H1 (cell line): ENCODE results near the gene PTGDS. TPM values are rescaled to one million over a fixed set of nuclear protein-coding genes. Genes with fewer than 3 reads are reported as not detected.

Experiments used
- CTCF ChIA-PET: fragments of 300-600 bp; sonication (Branson Sonifier 250); formaldehyde crosslinking; loops from one replicate; lab custom pipeline; 2021; ENCODE audit not compliant: partially characterized antibody; lab: Charles Lee
- POLR2A ChIA-PET: fragments of 300-600 bp; sonication (Branson Sonifier 250); formaldehyde crosslinking; loops from one replicate; lab custom pipeline; 2021; ENCODE audit warnings: inconsistent platforms; ENCODE audit not compliant: partially characterized antibody; lab: Charles Lee
- DNase-seq, 2 experiments: peaks; one replicate each; pipeline versions ENCODE4 v3.0.0 to v3.0.0-alpha.2; 2010 to 2022; ENCODE audit warnings: low spot score in 2 of 2, low read depth in 1 of 2, mixed read lengths in 1 of 2
- FAIRE-seq: peaks from 2 replicates; lab custom pipeline; 2011; peaks lifted over from hg19 to GRCh38; lab: Jason Lieb, UNC
- H2AFZ ChIP-seq: 2 replicates; pipeline ENCODE4 v1.8.1; 2012; ENCODE audit warnings: low read length, inconsistent platforms
- H2AK5ac ChIP-seq: 2 replicates; pipeline ENCODE4 v1.6.1; 2013; ENCODE audit warnings: low read depth, low read length
- H2BK120ac ChIP-seq: replicated peaks from 2 replicates; pipeline ENCODE3; 2013; ENCODE audit warnings: low read depth, low read length, inconsistent platforms
- H2BK12ac ChIP-seq: 2 replicates; pipeline ENCODE4 v1.6.1; 2013; ENCODE audit warnings: low read depth, low read length
- H2BK15ac ChIP-seq: 2 replicates; pipeline ENCODE4 v1.6.1; 2013; ENCODE audit warnings: low read length
- H2BK20ac ChIP-seq: 2 replicates; pipeline ENCODE4 v1.6.1; 2013; ENCODE audit warnings: low read length
- H2BK5ac ChIP-seq: 2 replicates; pipeline ENCODE4 v1.6.1; 2013; ENCODE audit warnings: low read depth, low read length
- H3K14ac ChIP-seq: 2 replicates; pipeline ENCODE4 v1.6.1; 2013; ENCODE audit warnings: inconsistent platforms; ENCODE audit not compliant: insufficient read length
- H3K18ac ChIP-seq: 2 replicates; pipeline ENCODE4 v1.6.1; 2013; ENCODE audit warnings: low read length; ENCODE audit errors: extremely low read depth
- H3K23ac ChIP-seq: 2 replicates; pipeline ENCODE4 v1.6.1; 2013; ENCODE audit warnings: inconsistent platforms; ENCODE audit not compliant: insufficient read length
- H3K23me2 ChIP-seq: 2 replicates; pipeline ENCODE4 v1.6.1; 2013; ENCODE audit warnings: low read depth, low read length
- H3K27ac ChIP-seq: 2 replicates; pipeline ENCODE4 v1.6.1; 2011; ENCODE audit warnings: low read depth, low read length, inconsistent platforms
- H3K27me3 ChIP-seq, 4 experiments: replicated peaks in 1 of 4; 1 replicate in 1 of 4; 2 replicates in 3 of 4; pipeline versions ENCODE4 v1.6.1 to v1.8.1; 2011 to 2013; ENCODE audit warnings: low read length in 3 of 4, mild to moderate bottlenecking in 3 of 4, inconsistent platforms in 2 of 4, mixed read lengths in 2 of 4, moderate library complexity in 1 of 4; ENCODE audit not compliant: control insufficient read depth in 3 of 4, insufficient read depth in 3 of 4; ENCODE audit errors: extremely low read depth in 1 of 4
- H3K36me3 ChIP-seq, 4 experiments: 2 replicates each; pipeline versions ENCODE4 v1.6.1 to v1.8.1; 2011 to 2013; ENCODE audit warnings: mild to moderate bottlenecking in 4 of 4, low read length in 3 of 4, moderate library complexity in 2 of 4, control low read depth in 1 of 4, inconsistent platforms in 1 of 4; ENCODE audit not compliant: insufficient read depth in 4 of 4, control insufficient read depth in 2 of 4
- H3K4ac ChIP-seq: replicated peaks from 2 replicates; pipeline ENCODE3; 2013; ENCODE audit warnings: low read length, low read depth, mixed read lengths, inconsistent platforms; ENCODE audit not compliant: insufficient read length
- H3K4me1 ChIP-seq, 4 experiments: replicated peaks in 1 of 4; 1 replicate in 1 of 4; 2 replicates in 3 of 4; pipeline versions ENCODE4 v1.6.1 to v1.8.1; 2011 to 2013; ENCODE audit warnings: low read length in 3 of 4, inconsistent platforms in 2 of 4, mixed read lengths in 1 of 4; ENCODE audit not compliant: insufficient read depth in 4 of 4, control insufficient read depth in 3 of 4
- H3K4me2 ChIP-seq, 2 experiments: 2 replicates each; pipeline versions ENCODE4 v1.6.1 to v1.8.1; 2011 to 2013; ENCODE audit warnings: low read depth in 2 of 2, low read length in 2 of 2, control low read depth in 1 of 2, inconsistent platforms in 1 of 2, mild to moderate bottlenecking in 1 of 2; ENCODE audit not compliant: insufficient read depth in 1 of 2
- H3K4me3 ChIP-seq, 4 experiments: fragments of 200-600, 300-600 bp in 1 of 4; sonication (generic), shearing (Covaris generic), sonication (Bioruptor Twin) in 1 of 4; 2 replicates each; pipeline versions ENCODE4 v1.5.1 to v1.8.1; 2011 to 2016; ENCODE audit warnings: low read length in 4 of 4, low read depth in 3 of 4, control low read depth in 2 of 4, inconsistent platforms in 2 of 4, mild to moderate bottlenecking in 2 of 4, mixed read lengths in 1 of 4, moderate library complexity in 1 of 4; ENCODE audit not compliant: insufficient read depth in 2 of 4; ENCODE audit errors: extremely low read depth in 1 of 4
- H3K56ac ChIP-seq: replicated peaks from 2 replicates; pipeline ENCODE3; 2013; ENCODE audit warnings: low read depth, mild to moderate bottlenecking, mixed read lengths, low read length, inconsistent platforms; ENCODE audit not compliant: insufficient read length
- H3K79me1 ChIP-seq: 2 replicates; pipeline ENCODE4 v1.6.1; 2013; ENCODE audit warnings: low read depth, low read length, control low read depth
- H3K79me2 ChIP-seq, 2 experiments: 2 replicates each; pipeline versions ENCODE4 v1.6.1 to v1.8.1; 2012 to 2013; ENCODE audit warnings: low read length in 2 of 2, mild to moderate bottlenecking in 2 of 2, inconsistent platforms in 1 of 2; ENCODE audit not compliant: insufficient read depth in 2 of 2, control insufficient read depth in 1 of 2
- H3K9ac ChIP-seq, 4 experiments: replicated peaks in 1 of 4; 1 replicate in 1 of 4; 2 replicates in 3 of 4; pipeline versions ENCODE4 v1.6.1 to v1.8.1; 2011 to 2013; ENCODE audit warnings: low read depth in 3 of 4, low read length in 3 of 4, control low read depth in 2 of 4, mild to moderate bottlenecking in 2 of 4, moderate library complexity in 2 of 4, inconsistent platforms in 1 of 4; ENCODE audit errors: extremely low read depth in 1 of 4
- H3K9me3 ChIP-seq, 2 experiments: 2 replicates each; pipeline versions ENCODE4 v1.6.1 to v1.8.1; 2012 to 2013; ENCODE audit warnings: mild to moderate bottlenecking in 2 of 2, moderate library complexity in 2 of 2, control low read depth in 1 of 2, inconsistent platforms in 1 of 2, low read depth in 1 of 2, low read length in 1 of 2, mixed read lengths in 1 of 2; ENCODE audit not compliant: insufficient read depth in 2 of 2
- H4K20me1 ChIP-seq, 2 experiments: replicated peaks in 1 of 2; 2 replicates each; pipeline versions ENCODE3 to v1.8.1; 2011 to 2013; ENCODE audit warnings: inconsistent platforms in 2 of 2, low read length in 2 of 2, mild to moderate bottlenecking in 1 of 2; ENCODE audit not compliant: insufficient read depth in 2 of 2, control insufficient read depth in 1 of 2
- H4K5ac ChIP-seq: 2 replicates; pipeline ENCODE4 v1.6.1; 2013; ENCODE audit warnings: low read length, low read depth, mixed read lengths, inconsistent platforms; ENCODE audit not compliant: insufficient read length
- H4K8ac ChIP-seq: 2 replicates; pipeline ENCODE4 v1.8.0; 2013; ENCODE audit warnings: mild to moderate bottlenecking, moderate library complexity, low read length, inconsistent platforms; ENCODE audit not compliant: insufficient read depth; ENCODE audit errors: extremely low read depth
- H4K91ac ChIP-seq: replicated peaks from 2 replicates; pipeline ENCODE3; 2013; ENCODE audit warnings: low read length, mixed read lengths, inconsistent platforms; ENCODE audit not compliant: insufficient read length
- JUN ChIP-seq: IDR thresholded peaks from 2 replicates; pipeline ENCODE4 v1.6.1; 2011; ENCODE audit warnings: low read depth, mild to moderate bottlenecking, improper control_type of control experiment, low read length
- RBBP5 ChIP-seq: IDR thresholded peaks from 2 replicates; pipeline ENCODE4 v1.7.1; 2012; ENCODE audit warnings: low read depth, mild to moderate bottlenecking, inconsistent platforms, low read length, moderate library complexity, borderline replicate concordance
- SIRT6 ChIP-seq: IDR thresholded peaks from one replicate; pipeline ENCODE4 v1.7.1; 2012; ENCODE audit warnings: low read length, inconsistent platforms
- WGBS, 2 experiments: shearing (Covaris generic) in 1 of 2; methylation state at CpG; one replicate each; pipeline versions ENCODE4 v1.1.6 to v1.1.7; 2013 to 2015; ENCODE audit warnings: low lambda C conversion rate in 2 of 2, mixed read lengths in 2 of 2, inconsistent platforms in 1 of 2, low coverage in 1 of 2, missing lambda C conversion rate in 1 of 2; ENCODE audit not compliant: insufficient replicate concordance in 2 of 2, insufficient coverage in 1 of 2, insufficient read length in 1 of 2; ENCODE audit errors: extremely low coverage in 1 of 2, missing lambda C conversion rate in 1 of 2; 5-methylcytosine and 5-hydroxymethylcytosine counted together
- polyA plus RNA-seq, 7 experiments: library from polyadenylated mRNA; depleted of rRNA in 3 of 7; stranded (reverse) in 5 of 7; unstranded in 2 of 7; fragments of >200 nt in 5 of 7; fragments of 200-250 nt in 2 of 7; gene quantifications; 1 replicate in 5 of 7; 2 replicates in 1 of 7; 4 replicates in 1 of 7; pipeline versions ENCODE4 v1.2.1 to v1.2.3, GENCODE V29; 2011 to 2013; ENCODE audit warnings: missing spikeins in 2 of 7, mixed read lengths in 2 of 7
- total RNA-seq: library from RNA; stranded (reverse); fragmentation: NEBNext Ultra II Directional; extraction: Animal tissue kit (Norgen Biotek cat#: 25700); gene quantifications from 2 replicates; pipeline ENCODE4 v1.2.1, GENCODE V29; 2021

Gene PTGDS
- total and polyA plus RNA-seq, 2 of the 8 experiments (the other 6 are each of a cell fraction or from before 2014, with no cell fraction given), result 1.7 to 2.3 TPM

GRCh38 chr9:136968333-136969127 lies 8.8 kb upstream of the PTGDS start:
- Histone ChIP-seq H3K4me2 (no peak overlapping the region), H3K4ac (no peak overlapping the region), H3K14ac (no peak overlapping the region), H3K4me1 (peaks cover 0 to 7% (median 5%) of the 10 kb centered on the region in 4 experiments; a peak in 4 of 7 replicates), H3K18ac (no peak overlapping the region), H3K79me1 (no peaks in the 10 kb centered on the region), H3K4me3 (no peak overlapping the region), H2BK15ac (no peak overlapping the region), H3K9ac (no peak overlapping the region), H3K79me2 (no peaks in the 10 kb centered on the region), H3K23ac (no peak overlapping the region), H4K8ac (peak overlapping the region; percentile 51; the same call in 1 of the 2 replicates), H3K36me3 (no peaks in the 10 kb centered on the region), H4K20me1 (no peaks in the 10 kb centered on the region), H2AFZ (no peak overlapping the region), H2BK20ac (no peak overlapping the region), H3K27ac (no peak overlapping the region), H3K56ac (no peak overlapping the region), H3K23me2 (no peaks in the 10 kb centered on the region), H3K27me3 (no peaks in the 10 kb centered on the region), H3K9me3 (no peaks in the 10 kb centered on the region), H2BK5ac (no peak overlapping the region), H4K91ac (peak overlapping the region; percentile 15), H2BK120ac (no peak overlapping the region), H2BK12ac (no peak overlapping the region), H4K5ac (no peak overlapping the region), H2AK5ac (no peak overlapping the region)
- ChIA-PET POLR2A (no interaction called here), CTCF (interaction anchor here (1.0 to 9.4 kb wide), 9 partner anchors 8 to 318 kb away, joined by 3 to 38 read pairs (median 3); partner anchors contain the start of genes C8G, CLIC3 and PAXX)
- DNase-seq (no peak), FAIRE-seq (no peak)
- 90% methylated on average over 13 of the region's 17 CpGs; no CpG with 5 or more reads in 1 of the 2 experiments for WGBS, 2 experiments
- TF ChIP-seq SIRT6, result no peak
- TF ChIP-seq JUN, result no peak
- no peak for TF ChIP-seq RBBP5
